DND-41 (cell line): ENCODE measurements around the gene FABP3.

Experiments used
- ATAC-seq: fragments of 200-7000 bp; cut with Tn5 transposase; 3 replicates; pipeline ENCODE4 v1.9.1; 2021; ENCODE audit warnings: low read depth; ENCODE audit not compliant: insufficient read depth
- DNase-seq: peaks from one replicate; pipeline ENCODE4 v3.0.0-alpha.2; 2020
- H2AFZ ChIP-seq: 2 replicates; pipeline ENCODE4 v1.6.0; 2012; ENCODE audit warnings: low read depth, low read length
- H3K27ac ChIP-seq: 2 replicates; pipeline ENCODE4 v1.5.1; 2012; ENCODE audit warnings: low read length, inconsistent platforms
- H3K27me3 ChIP-seq: fragments of 200-600 bp; sonication (generic); 2 replicates; pipeline ENCODE4 v1.6.0; 2012; ENCODE audit warnings: low read length, mild to moderate bottlenecking, inconsistent platforms; ENCODE audit not compliant: insufficient read depth, poor library complexity
- H3K36me3 ChIP-seq: 2 replicates; pipeline ENCODE4 v1.5.1; 2012; ENCODE audit warnings: low read length, inconsistent platforms; ENCODE audit not compliant: insufficient read depth
- H3K4me1 ChIP-seq: 2 replicates; pipeline ENCODE4 v1.5.1; 2012; ENCODE audit warnings: mild to moderate bottlenecking, low read length; ENCODE audit not compliant: insufficient read depth
- H3K4me2 ChIP-seq: 2 replicates; pipeline ENCODE4 v1.6.0; 2012; ENCODE audit warnings: mild to moderate bottlenecking, moderate library complexity, low read length, inconsistent platforms; ENCODE audit not compliant: insufficient read depth
- H3K4me3 ChIP-seq, 2 experiments: fragments of 200-600 bp in 1 of 2; shearing (Covaris generic) in 1 of 2; 2 replicates each; pipeline ENCODE4 v1.5.1; 2012 to 2016; ENCODE audit warnings: inconsistent platforms in 2 of 2, low read length in 2 of 2, mild to moderate bottlenecking in 2 of 2, low read depth in 1 of 2, moderate library complexity in 1 of 2
- H3K79me2 ChIP-seq: 2 replicates; pipeline ENCODE4 v1.6.0; 2012; ENCODE audit warnings: low read length, inconsistent platforms; ENCODE audit not compliant: insufficient read depth
- H3K9ac ChIP-seq: 2 replicates; pipeline ENCODE4 v1.6.0; 2012; ENCODE audit warnings: low read depth, mild to moderate bottlenecking, inconsistent platforms, low read length, moderate library complexity
- H3K9me3 ChIP-seq: 2 replicates; pipeline ENCODE4 v1.5.1; 2012; ENCODE audit warnings: low read length, moderate library complexity, mild to moderate bottlenecking, inconsistent platforms; ENCODE audit not compliant: insufficient read depth, severe bottlenecking
- H4K20me1 ChIP-seq: 2 replicates; pipeline ENCODE4 v1.6.0; 2012; ENCODE audit warnings: low read length; ENCODE audit not compliant: insufficient read depth
- CTCF ChIP-seq: IDR thresholded peaks from 2 replicates; pipeline ENCODE4 v1.5.1; 2012; ENCODE audit warnings: borderline replicate concordance, low read length, moderate library complexity, mild to moderate bottlenecking; ENCODE audit not compliant: poor library complexity, severe bottlenecking; ENCODE audit errors: extremely low read depth
- EZH2 ChIP-seq: IDR thresholded peaks from 3 replicates; pipeline ENCODE4 v1.6.1; 2012; ENCODE audit warnings: borderline replicate concordance, low read depth, mild to moderate bottlenecking, moderate library complexity, low read length, inconsistent platforms; ENCODE audit not compliant: severe bottlenecking

Gene FABP3

DNA sequence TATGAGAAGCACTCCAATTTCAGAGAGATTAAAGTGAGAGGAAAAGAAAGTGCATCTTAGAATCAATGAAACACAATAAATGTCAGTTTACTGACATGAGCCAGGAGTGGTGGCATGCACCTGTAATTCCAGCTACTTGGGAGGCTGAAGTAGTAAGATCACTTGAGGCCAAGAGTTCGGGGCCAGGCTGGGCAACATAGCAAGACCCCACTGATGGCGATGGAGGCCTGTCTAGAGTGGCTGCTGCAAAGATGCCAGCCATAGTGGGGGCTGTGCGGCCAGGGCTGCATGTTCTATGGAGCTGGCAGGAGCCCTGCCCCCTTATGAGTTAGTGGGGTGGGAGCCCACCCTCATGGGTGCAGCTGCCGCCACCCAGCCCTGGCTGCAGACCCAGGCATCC is 48.8 kb downstream of the FABP3 start:
- TF ChIP-seq CTCF: no peak
- TF ChIP-seq EZH2: no peak
- ATAC-seq: no peak
- Histone ChIP-seq H3K9ac (no peak overlapping the region), H3K4me2 (no peak overlapping the region), H3K9me3 (no peaks in the 10 kb centered on the region), H3K36me3 (peaks cover 27% of the 10 kb centered on the region), H3K79me2 (no peaks in the 10 kb centered on the region), H2AFZ (no peak overlapping the region), H3K4me3 (no peak overlapping the region), H3K27ac (no peak overlapping the region), H3K27me3 (no peaks in the 10 kb centered on the region), H3K4me1 (no peaks in the 10 kb centered on the region), H4K20me1 (0 out of 2 replicates have a peak, but pooled peaks cover 4% of the 10 kb centered on the region)
- no peak for DNase-seq

GRCh38 chr1:31318146-31318545 is 54.7 kb downstream of the FABP3 start:
- no peak for ATAC-seq
- no peaks in the 10 kb centered on the region for H3K27me3 ChIP-seq

DNA sequence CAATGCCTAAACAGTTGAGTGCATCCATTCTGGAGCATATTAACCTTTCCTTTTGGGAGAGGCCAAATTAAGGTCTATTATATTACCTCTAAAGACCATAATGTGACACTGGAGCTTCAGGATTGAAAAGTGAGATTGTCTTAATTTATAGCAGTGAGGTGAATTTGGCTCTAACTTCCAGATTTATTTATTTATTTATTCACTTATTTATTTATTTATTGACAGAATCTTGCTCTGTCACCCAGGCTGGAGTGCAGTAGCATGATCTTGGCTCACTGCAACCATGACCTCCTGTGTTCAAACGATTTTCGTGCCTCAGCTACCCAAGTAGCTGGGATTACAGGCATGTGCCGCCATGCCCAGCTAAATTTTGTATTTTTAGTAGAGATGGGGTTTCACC is 57.0 kb downstream of the FABP3 start:
- Histone ChIP-seq H3K36me3 (peaks cover 70% of the 10 kb centered on the region), H3K27me3 (no peaks in the 10 kb centered on the region), H3K4me1 (no peaks in the 10 kb centered on the region), H3K79me2 (no peaks in the 10 kb centered on the region), H3K9ac (no peak overlapping the region), H3K9me3 (no peaks in the 10 kb centered on the region), H4K20me1 (no peaks in the 10 kb centered on the region), H3K4me2 (no peak overlapping the region), H2AFZ (no peak overlapping the region), H3K4me3 (no peak overlapping the region), H3K27ac (no peak overlapping the region)
- DNase-seq: no peak
- TF ChIP-seq EZH2 (no peak), CTCF (no peak)
- ATAC-seq: no peak

More at GRCh38 chr1:31318146-31318545, 54.7 kb downstream of the FABP3 start:
- Histone ChIP-seq H3K27ac (no peak overlapping the region), H3K36me3 (peaks cover 50% of the 10 kb centered on the region), H2AFZ (no peak overlapping the region), H3K4me1 (no peaks in the 10 kb centered on the region), H3K4me3 (no peak overlapping the region), H3K79me2 (no peaks in the 10 kb centered on the region), H3K4me2 (no peak overlapping the region), H4K20me1 (no peaks in the 10 kb centered on the region), H3K9ac (no peak overlapping the region), H3K9me3 (no peaks in the 10 kb centered on the region)
- no peak for DNase-seq
- TF ChIP-seq CTCF (no peak), EZH2 (no peak)
